Panc1 (cell line): ENCODE results near the gene OR2M3. TPM values are rescaled to one million over a fixed set of nuclear protein-coding genes. Genes with fewer than 3 reads are reported as not detected.

ENCODE experiments used
- ATAC-seq: fragments of 200-7000 bp; cut with Tn5 transposase; 2 replicates; pipeline ENCODE4 v1.9.1; 2020; ENCODE audit warnings: mild to moderate bottlenecking, moderate library complexity
- Bru-seq: library from RNA; stranded (reverse); fragments of 400-500 nt; gene quantifications from one replicate; lab custom pipeline; 2021; lab: Mats Ljungman, UMichigan
- BruChase-seq, 2 experiments: library from RNA; stranded (reverse); fragments of 400-500 nt; gene quantifications; one replicate each; lab custom pipeline; 2021; lab: Mats Ljungman, UMichigan
- BruUV-seq: library from RNA; stranded (reverse); fragments of 400-500 nt; replicated peaks from 2 replicates; lab custom pipeline; 2021; lab: Mats Ljungman, UMichigan
- CTCF ChIA-PET: fragments of 300-600 bp; sonication (Branson Sonifier 250); formaldehyde crosslinking; loops from one replicate; lab custom pipeline; 2022; ENCODE audit warnings: antibody characterized with exemption; lab: Charles Lee
- POLR2A ChIA-PET: fragments of 300-600 bp; sonication (Branson Sonifier 250); formaldehyde crosslinking; loops from one replicate; lab custom pipeline; 2022; ENCODE audit warnings: antibody characterized with exemption; lab: Charles Lee
- DNase-seq: peaks from one replicate; pipeline ENCODE4 v3.0.0-alpha.2; 2010; ENCODE audit warnings: low read depth, low spot score
- H3K27ac ChIP-seq: 2 replicates; pipeline ENCODE4 v1.5.1; 2011; ENCODE audit warnings: mild to moderate bottlenecking, low read length, inconsistent platforms
- H3K27me3 ChIP-seq: fragments of 200-500 bp; sonication (Bioruptor generic); 2 replicates; pipeline ENCODE4 v1.6.0; 2014; ENCODE audit warnings: low read length, inconsistent platforms; ENCODE audit not compliant: control insufficient read depth, insufficient read depth
- H3K36me3 ChIP-seq: fragments of 200-500 bp; sonication (Bioruptor generic); 2 replicates; pipeline ENCODE4 v1.5.1; 2014; ENCODE audit warnings: inconsistent platforms, mild to moderate bottlenecking, low read length, moderate library complexity; ENCODE audit not compliant: control insufficient read depth, insufficient read depth
- H3K4me1 ChIP-seq: 2 replicates; pipeline ENCODE4 v1.5.1; 2011; ENCODE audit warnings: inconsistent platforms, mild to moderate bottlenecking, low read length, moderate library complexity; ENCODE audit not compliant: control insufficient read depth, insufficient read depth
- H3K4me3 ChIP-seq, 2 experiments: 2 replicates each; pipeline ENCODE4 v1.5.1; 2011 to 2012; ENCODE audit warnings: low read depth in 2 of 2, low read length in 2 of 2, mild to moderate bottlenecking in 2 of 2, inconsistent platforms in 1 of 2, moderate library complexity in 1 of 2
- H3K9me3 ChIP-seq: fragments of 200-500 bp; sonication (Bioruptor generic); 2 replicates; pipeline ENCODE4 v1.5.1; 2014; ENCODE audit warnings: low read depth, mild to moderate bottlenecking, inconsistent platforms, low read length, moderate library complexity; ENCODE audit not compliant: control insufficient read depth, insufficient read depth
- POLR2AphosphoS5 ChIP-seq: IDR thresholded peaks from 2 replicates; pipeline ENCODE4 v1.6.1; 2012; ENCODE audit warnings: mild to moderate bottlenecking, low read depth, low read length, moderate library complexity
- SIN3A ChIP-seq: IDR thresholded peaks from 2 replicates; pipeline ENCODE4 v1.6.1; 2012; ENCODE audit warnings: low read depth, mild to moderate bottlenecking, low read length, moderate library complexity, borderline replicate concordance; ENCODE audit not compliant: insufficient read depth
- TCF7L2 ChIP-seq: IDR thresholded peaks from 2 replicates; pipeline ENCODE4 v1.6.1; 2011; ENCODE audit warnings: mild to moderate bottlenecking, low read depth, low read length, inconsistent platforms
- in situ Hi-C: cut with HindIII; loops from 2 replicates; pipeline ENCODE4 v1.10.0; 2016; ENCODE audit warnings: low sequenced_read_pairs, low pct_unique_long_range_greater_than_20kb
- intact Hi-C: fragments of 100-400 bp; cut with micrococcal nuclease; formaldehyde crosslinking; loops from one replicate; pipeline ENCODE4 v1.10.0; 2022; ENCODE audit not compliant: unreplicated experiment
- long read RNA-seq: library from polyadenylated mRNA; unstranded; transcript quantifications from one replicate; pipeline ENCODE4 v2.0.0, GENCODE V29; 2021; ENCODE audit not compliant: unreplicated experiment
- polyA plus RNA-seq: library from polyadenylated mRNA; unstranded; fragments of >200 nt; gene quantifications from one replicate; pipeline ENCODE4 v1.2.1, GENCODE V29; 2012; ENCODE audit warnings: missing spikeins; ENCODE audit not compliant: insufficient read length
- total RNA-seq: library from RNA; stranded (reverse); gene quantifications from one replicate; pipeline ENCODE4 v1.2.1, GENCODE V29; 2021; ENCODE audit not compliant: unreplicated experiment
- TF ChIP-seq, protein P1 (sequence below), 2 experiments: IDR thresholded peaks; 2 replicates each; pipeline ENCODE4 v1.6.1; 2011 to 2012; ENCODE audit warnings: low read depth in 2 of 2, control low read depth in 1 of 2, low read length in 1 of 2, mild to moderate bottlenecking in 1 of 2, moderate library complexity in 1 of 2; ENCODE audit not compliant: insufficient read depth in 1 of 2
- TF ChIP-seq, protein P2 (sequence below): fragments of 450-650 bp; IDR thresholded peaks from 2 replicates; pipeline ENCODE4 v1.5.1; 2017; ENCODE audit warnings: mild to moderate bottlenecking

The OR2M3 gene, protein sequence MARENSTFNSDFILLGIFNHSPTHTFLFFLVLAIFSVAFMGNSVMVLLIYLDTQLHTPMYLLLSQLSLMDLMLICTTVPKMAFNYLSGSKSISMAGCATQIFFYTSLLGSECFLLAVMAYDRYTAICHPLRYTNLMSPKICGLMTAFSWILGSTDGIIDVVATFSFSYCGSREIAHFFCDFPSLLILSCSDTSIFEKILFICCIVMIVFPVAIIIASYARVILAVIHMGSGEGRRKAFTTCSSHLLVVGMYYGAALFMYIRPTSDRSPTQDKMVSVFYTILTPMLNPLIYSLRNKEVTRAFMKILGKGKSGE
- not detected for total RNA-seq
- not detected for polyA plus RNA-seq
- Bru-seq, nascent RNA: not detected
- not detected for BruChase-seq, experiment 1, labeled RNA remaining after a 2-hour chase
- BruChase-seq, experiment 2, labeled RNA remaining after a 6-hour chase: not detected
- long read RNA-seq: 0 reads

DNA sequence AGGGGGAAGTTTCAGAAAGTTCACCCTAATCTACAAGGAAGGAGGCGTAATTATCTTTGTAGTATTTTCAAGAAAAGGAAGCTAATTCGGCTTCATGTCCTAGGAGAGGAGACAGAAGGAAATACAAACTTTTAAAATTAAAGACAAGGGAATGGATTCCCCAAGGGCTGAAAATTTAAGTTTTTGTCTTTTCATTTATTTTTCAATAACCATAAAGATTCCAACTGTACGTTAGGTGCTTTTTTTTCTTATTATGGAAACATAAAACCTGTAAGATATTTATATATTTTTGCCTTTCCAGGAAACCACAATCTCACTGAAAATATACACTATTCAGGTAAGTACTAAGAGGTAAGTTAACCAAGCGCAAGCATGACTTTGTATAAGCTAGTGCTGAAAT lies at the start of gene OR2M3:
TSS of gene OR2M3 (plus strand) at position 301 of the 400 bp plus-strand sequence. CDS start 5,803 bp downstream, outside the sequence.
- Histone ChIP-seq H3K27me3 (no peaks in the 10 kb centered on the region), H3K4me1 (no peaks in the 10 kb centered on the region), H3K9me3 (no peaks in the 10 kb centered on the region), H3K27ac (no peak within 1 kb of the TSS), H3K4me3 (no peak within 1 kb of the TSS), H3K36me3 (no peaks in the 10 kb centered on the region)
- in situ Hi-C loops: no loop called here
- TF ChIP-seq, protein P1, sequence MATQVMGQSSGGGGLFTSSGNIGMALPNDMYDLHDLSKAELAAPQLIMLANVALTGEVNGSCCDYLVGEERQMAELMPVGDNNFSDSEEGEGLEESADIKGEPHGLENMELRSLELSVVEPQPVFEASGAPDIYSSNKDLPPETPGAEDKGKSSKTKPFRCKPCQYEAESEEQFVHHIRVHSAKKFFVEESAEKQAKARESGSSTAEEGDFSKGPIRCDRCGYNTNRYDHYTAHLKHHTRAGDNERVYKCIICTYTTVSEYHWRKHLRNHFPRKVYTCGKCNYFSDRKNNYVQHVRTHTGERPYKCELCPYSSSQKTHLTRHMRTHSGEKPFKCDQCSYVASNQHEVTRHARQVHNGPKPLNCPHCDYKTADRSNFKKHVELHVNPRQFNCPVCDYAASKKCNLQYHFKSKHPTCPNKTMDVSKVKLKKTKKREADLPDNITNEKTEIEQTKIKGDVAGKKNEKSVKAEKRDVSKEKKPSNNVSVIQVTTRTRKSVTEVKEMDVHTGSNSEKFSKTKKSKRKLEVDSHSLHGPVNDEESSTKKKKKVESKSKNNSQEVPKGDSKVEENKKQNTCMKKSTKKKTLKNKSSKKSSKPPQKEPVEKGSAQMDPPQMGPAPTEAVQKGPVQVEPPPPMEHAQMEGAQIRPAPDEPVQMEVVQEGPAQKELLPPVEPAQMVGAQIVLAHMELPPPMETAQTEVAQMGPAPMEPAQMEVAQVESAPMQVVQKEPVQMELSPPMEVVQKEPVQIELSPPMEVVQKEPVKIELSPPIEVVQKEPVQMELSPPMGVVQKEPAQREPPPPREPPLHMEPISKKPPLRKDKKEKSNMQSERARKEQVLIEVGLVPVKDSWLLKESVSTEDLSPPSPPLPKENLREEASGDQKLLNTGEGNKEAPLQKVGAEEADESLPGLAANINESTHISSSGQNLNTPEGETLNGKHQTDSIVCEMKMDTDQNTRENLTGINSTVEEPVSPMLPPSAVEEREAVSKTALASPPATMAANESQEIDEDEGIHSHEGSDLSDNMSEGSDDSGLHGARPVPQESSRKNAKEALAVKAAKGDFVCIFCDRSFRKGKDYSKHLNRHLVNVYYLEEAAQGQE (IDR thresholded peaks at IDR 0.05; ENCODE audit: insufficient read depth in 1 of 2, low read depth in 2 of 2, low read length in 1 of 2): no peak
- no peak for TF ChIP-seq POLR2AphosphoS5
- TF ChIP-seq, protein P2, sequence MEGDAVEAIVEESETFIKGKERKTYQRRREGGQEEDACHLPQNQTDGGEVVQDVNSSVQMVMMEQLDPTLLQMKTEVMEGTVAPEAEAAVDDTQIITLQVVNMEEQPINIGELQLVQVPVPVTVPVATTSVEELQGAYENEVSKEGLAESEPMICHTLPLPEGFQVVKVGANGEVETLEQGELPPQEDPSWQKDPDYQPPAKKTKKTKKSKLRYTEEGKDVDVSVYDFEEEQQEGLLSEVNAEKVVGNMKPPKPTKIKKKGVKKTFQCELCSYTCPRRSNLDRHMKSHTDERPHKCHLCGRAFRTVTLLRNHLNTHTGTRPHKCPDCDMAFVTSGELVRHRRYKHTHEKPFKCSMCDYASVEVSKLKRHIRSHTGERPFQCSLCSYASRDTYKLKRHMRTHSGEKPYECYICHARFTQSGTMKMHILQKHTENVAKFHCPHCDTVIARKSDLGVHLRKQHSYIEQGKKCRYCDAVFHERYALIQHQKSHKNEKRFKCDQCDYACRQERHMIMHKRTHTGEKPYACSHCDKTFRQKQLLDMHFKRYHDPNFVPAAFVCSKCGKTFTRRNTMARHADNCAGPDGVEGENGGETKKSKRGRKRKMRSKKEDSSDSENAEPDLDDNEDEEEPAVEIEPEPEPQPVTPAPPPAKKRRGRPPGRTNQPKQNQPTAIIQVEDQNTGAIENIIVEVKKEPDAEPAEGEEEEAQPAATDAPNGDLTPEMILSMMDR: no peak
- TF ChIP-seq SIN3A: no peak
- no peak for TF ChIP-seq TCF7L2
- DNase-seq (no peak), ATAC-seq (no peak)
- CTCF ChIA-PET: no interaction called here
- intact Hi-C loops: no loop called here
- BruUV-seq: no TSS peak
- POLR2A ChIA-PET: no interaction called here

DNA sequence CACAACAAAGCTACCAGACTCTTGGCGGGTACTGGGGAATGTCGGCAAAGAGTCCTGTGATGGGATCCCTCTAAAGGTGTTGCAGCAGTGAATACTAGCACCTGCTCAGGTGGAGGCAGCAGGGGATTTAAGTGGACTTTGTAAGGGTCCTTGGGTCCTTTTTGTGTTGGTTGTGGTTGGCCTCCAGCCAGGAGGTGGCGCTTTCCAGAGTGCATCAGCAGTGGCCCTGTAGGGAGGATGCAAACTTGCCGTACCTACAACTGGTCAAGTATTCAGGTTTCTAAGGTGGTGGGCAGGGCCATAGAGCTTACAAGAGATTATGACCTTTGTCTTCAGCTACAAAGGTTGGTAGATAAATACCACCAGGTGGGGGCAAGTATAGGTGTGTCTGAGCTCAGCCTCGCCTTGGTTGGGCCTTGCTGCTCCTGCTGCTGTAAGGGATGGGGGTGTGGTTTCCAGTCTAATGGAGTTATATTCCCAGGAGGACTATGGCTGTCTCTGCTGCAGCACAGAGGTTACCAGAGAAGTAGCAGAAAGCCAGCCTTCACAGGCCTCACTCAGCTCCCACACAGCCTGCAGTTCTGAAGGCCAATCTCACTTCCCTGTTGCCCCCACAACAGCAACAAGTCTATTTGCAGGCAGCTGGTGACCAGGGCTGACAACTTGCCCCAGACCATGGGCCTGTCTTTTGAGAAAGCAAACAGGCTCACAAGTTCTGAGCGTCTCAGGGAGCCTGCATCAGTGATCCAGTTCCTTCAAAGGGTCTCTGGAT lies 44.8 kb upstream of the OR2M3 start:
- Histone ChIP-seq H3K36me3 (no peaks in the 10 kb centered on the region), H3K27ac (no peak overlapping the region), H3K4me1 (no peaks in the 10 kb centered on the region), H3K27me3 (no peaks in the 10 kb centered on the region), H3K9me3 (no peaks in the 10 kb centered on the region), H3K4me3 (no peak overlapping the region)
- intact Hi-C loops (no loop called here), in situ Hi-C loops (no loop called here)
- DNase-seq (no peak), ATAC-seq (no peak)
- POLR2A ChIA-PET: no interaction called here
- BruUV-seq: no TSS peak
- TF ChIP-seq SIN3A (no peak), POLR2AphosphoS5 (no peak), TCF7L2 (no peak)
- TF ChIP-seq, protein P1 (IDR thresholded peaks at IDR 0.05; ENCODE audit: insufficient read depth in 1 of 2, low read depth in 2 of 2, low read length in 1 of 2): no peak
- TF ChIP-seq, protein P2: no peak
- CTCF ChIA-PET: no interaction called here
